Measurements from ENCODE around the gene NOC2L.

The NOC2L gene

GRCh38 chr1:929712-930632, 29.1 kb downstream of the NOC2L start:
- DNase-seq (ENCODE audit: low spot score) = no peak

- DNase-seq (ENCODE audit: low spot score) = no peak
Measured at GRCh38 chr1:928825-929661, 30.0 kb downstream of the NOC2L start.

DNA sequence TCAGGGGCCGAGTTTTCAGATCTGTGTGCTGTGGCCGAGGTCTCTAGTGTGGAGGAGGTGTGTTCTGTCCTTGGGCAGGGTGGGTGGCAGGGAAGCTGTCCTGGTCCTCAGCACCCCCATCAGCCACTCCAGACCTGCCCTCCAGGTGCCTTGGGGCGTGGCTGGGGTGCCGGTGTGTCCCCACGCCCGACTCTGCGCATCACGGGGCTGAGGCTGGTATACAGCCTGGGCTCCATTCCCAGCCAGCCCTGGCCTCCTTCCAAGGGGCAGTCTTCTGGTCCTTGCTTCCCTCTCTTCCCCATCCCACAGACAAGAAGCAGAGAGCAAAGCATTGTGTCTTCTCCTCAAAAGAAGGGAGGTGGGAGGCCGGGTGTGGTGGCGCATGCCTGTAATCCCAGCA, 31.3 kb downstream of the NOC2L start:
- no peak for DNase-seq (ENCODE audit: low spot score)

- no peak for DNase-seq (ENCODE audit: low spot score)
Measured at GRCh38 chr1:927234-927633, 31.8 kb downstream of the NOC2L start.

DNA sequence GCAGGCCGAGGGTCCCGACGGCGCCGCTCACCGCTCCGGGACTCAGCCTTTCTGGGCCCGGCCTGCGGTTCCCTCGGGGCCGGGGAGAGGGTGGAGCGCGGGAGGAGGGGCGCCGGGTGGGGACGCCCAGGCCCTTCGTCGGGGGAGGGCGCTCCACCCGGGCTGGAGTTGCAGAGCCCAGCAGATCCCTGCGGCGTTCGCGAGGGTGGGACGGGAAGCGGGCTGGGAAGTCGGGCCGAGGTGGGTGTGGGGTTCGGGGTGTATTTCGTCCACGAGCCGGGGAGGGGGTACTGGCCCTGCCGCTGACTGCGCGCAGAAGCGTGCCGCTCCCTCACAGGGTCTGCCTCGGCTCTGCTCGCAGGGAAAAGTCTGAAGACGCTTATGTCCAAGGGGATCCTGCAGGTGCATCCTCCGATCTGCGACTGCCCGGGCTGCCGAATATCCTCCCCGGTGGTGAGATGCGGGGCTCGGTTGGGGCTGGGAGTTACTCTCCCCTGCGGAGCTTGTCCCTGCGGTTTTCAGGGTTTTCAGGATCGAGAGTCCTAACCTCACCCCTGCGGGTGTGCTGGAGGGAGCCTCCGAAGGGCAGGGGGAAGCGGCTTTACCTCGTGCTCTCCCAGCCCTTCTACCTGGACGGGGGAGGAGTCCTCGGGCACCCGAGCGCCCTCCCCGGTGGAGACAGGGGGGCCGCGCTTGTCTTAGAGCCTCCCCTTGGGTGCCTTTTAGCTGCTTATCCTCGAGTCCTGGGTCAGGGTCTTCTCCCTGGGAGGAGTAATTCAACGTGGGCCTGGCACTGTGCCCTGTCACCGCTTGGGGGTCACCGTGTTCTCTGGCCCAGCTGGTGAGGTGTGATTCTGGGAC, 33.3 kb downstream of the NOC2L start:
- no peak for DNase-seq (ENCODE audit: low spot score)

- no peak for DNase-seq (ENCODE audit: low spot score)
Measured at GRCh38 chr1:924656-925560, 34.1 kb downstream of the NOC2L start.

DNA sequence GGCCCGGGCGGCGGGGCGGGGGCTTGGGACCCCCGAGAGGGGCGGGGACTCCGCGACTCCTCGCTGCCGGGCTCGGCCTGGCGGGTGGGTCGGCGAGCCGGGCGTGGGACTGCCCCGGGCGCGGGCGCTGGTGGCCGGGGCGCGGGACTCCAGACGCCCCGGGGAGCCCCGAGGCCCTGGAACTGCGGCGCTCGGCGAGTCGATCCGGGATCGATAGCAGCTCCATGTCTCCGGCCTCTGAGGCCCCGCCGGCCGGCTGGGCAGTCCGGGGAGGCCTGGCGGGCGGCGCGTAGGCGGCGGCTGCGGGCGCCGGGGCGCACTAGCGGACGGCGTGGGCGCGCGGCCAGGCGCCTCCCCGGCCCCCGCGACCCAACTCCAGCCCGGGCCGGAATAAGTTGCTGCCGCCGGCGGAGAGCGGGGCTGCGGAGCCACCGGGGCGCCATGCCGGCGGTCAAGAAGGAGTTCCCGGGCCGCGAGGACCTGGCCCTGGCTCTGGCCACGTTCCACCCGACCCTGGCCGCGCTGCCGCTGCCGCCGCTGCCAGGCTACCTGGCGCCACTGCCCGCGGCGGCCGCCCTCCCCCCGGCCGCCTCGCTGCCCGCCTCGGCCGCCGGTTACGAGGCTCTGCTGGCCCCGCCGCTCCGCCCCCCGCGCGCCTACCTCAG, 34.9 kb downstream of the NOC2L start:
- no peak for DNase-seq (ENCODE audit: low spot score)

DNA sequence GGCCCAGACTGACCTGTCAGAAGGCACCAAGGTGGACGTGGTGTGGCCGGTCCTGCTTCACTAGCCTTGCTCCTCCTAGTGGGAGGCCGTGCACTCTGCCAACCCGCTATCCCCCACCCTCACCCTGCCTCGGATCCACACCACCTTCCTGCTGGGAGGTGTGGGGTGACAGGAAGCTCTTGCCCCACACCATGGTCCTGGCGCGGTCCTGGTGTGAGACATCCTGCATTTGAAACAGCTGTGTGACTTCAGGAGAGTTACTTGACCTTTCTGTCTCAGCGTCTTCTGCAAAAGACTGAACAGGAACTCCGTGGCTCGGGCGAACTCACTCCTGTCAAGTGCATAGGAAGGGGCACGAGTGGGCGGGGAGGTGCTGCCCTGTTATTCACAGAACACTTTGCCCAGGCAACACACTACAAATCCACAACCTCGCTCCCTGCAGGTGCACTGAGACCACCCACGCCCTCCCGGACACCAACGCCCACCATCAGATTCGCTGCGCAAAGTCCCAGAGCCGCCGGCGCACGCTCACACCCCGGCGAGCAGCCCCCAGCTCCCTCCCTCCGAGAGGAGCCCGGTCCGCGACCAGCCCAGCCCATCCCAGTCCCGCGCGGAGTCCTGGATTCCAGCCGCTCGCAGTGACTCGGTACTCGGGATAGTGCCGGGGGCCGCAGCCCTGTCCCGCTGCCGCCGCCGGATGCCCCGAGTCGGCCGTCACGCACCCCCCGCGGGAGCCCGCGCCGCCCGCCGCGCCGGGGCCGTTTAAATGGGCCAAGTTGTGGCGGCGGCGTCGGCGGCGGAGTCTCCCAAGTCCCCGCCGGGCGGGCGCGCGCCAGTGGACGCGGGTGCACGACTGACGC, 35.7 kb downstream of the NOC2L start, which contains the start of gene SAMD11:
Gene SAMD11, plus strand, starts transcription at position 793 of the 860 bp plus-strand sequence. CDS start 509 bp downstream, outside the sequence.
- DNase-seq (ENCODE audit: low spot score) = peak; percentile 61

- peak; percentile 87 for DNase-seq (ENCODE audit: low spot score)
Measured at GRCh38 chr1:921011-921837, 37.8 kb downstream of the NOC2L start.

DNA sequence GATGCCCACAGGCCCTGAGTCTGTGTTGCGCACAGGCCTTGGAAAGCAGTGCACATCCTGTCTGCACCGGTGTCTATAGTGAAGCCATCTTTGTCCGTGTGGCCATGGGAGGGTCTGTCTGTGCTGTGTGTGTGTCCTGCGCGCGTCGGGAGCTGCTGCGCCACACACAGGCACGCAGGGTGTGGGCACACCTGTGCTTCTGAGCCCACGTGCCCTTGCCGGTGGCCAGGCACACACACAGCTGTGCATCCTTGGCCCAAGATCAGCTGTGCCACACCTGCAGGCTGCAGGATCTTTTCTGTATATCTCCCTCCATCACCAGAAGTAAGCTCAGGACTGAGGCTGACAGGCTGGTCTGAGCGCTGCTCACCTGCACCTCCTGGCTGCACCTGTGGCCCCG, 38.5 kb downstream of the NOC2L start:
- DNase-seq (ENCODE audit: low spot score) = no peak

DNA sequence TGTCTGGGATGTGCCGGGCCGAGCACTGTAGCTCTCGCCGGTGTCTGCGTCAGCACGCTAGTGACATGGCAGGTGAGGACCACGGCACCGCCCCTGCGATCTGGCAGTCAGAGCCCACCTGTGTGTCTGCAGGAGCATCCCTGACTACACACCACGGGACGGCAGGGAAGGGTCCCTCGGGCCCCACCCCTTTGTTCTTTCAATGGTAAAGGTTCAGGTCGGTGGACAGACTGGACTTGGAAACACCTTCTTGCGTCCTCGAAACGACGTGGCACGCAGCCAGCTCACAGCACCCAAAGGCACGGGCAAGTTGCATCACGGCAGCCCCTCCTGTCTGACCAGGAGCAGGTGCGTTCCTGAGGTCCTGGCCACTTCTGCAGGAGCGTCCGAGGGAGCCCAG, 39.0 kb downstream of the NOC2L start:
- DNase-seq (ENCODE audit: low spot score) = no peak

GRCh38 chr1:919271-919872, 39.7 kb downstream of the NOC2L start:
- DNase-seq (ENCODE audit: low spot score) = no peak

DNA sequence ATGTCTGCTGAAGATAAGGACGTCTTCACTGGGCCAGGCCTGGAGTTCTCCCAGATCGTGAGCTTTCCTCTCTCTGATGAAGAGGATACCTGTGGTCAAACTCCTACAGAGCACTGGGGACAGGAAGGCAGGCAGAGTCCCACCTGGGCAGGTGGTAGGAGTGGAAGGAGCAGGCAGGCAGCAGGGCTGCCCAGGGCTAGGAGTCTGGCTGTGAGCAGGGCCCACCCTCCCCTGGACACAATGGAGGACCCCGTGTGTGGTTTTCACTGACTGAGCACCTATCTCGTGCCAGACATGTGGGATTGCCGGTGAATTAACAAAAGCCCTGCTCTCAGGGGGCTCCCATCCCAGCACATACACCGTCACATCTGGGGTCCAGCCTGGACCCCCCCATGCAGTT, 40.2 kb downstream of the NOC2L start:
- no peak for DNase-seq (ENCODE audit: low spot score)

DNA sequence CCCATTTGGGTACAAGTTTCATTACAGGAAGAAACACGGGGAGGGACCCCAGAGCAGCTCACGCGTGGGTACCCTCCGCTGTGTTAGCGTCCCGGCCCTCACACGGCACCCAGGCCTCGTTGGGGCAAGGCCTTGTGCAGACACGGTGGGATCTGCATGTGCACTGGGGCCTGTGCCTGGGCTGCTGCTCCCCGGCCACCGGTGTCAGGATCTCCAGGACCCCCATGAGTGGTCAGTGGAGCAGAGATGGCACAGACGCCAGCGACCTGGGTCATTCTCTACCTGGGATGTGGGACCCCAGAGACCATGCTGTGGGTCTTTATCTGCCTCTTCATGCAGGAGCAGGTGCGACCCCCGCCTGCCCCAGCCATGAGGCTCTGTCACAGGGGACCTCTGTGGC, 40.7 kb downstream of the NOC2L start:
- DNase-seq (ENCODE audit: low spot score) = no peak

- DNase-seq (ENCODE audit: low spot score) = no peak
Measured at GRCh38 chr1:917466-918091, 41.5 kb downstream of the NOC2L start.

- no peak for DNase-seq (ENCODE audit: low spot score)
Measured at GRCh38 chr1:917076-917459, 42.0 kb downstream of the NOC2L start.
